ENCODE results near the gene ATP1A2. TPM values are rescaled to one million over a fixed set of nuclear protein-coding genes. Genes with fewer than 3 reads are reported as not detected.

ATP1A2 gene
- total and polyA plus RNA-seq, 10 of the 15 experiments (the other 5 are each of a cell fraction or from before 2014, with no cell fraction given), result 0.15 TPM; not detected in 9

- intact Hi-C loops (cut with micrococcal nuclease; ENCODE audit: unreplicated experiment), result no loop called here
- DNase-seq (ENCODE audit: low read depth, low spot score) (no peak), ATAC-seq (no peak), FAIRE-seq (no peak)
- Histone ChIP-seq H3K27me3 (replicated peaks in 1 of 2; ENCODE audit: control insufficient read depth in 2 of 2, insufficient read depth in 2 of 2, low read length in 1 of 2) (0 out of 4 replicates have a peak, but pooled peaks cover 1 to 2% of the 10 kb centered on the region in 2 experiments), H3K4me2 (ENCODE audit: control insufficient read depth, insufficient read depth) (no peak overlapping the region), H3K27ac (ENCODE audit: control insufficient read depth, insufficient read depth) (no peak overlapping the region), H3K9me3 (replicated peaks; ENCODE audit: control insufficient read depth, insufficient read depth, low read length) (no peaks in the 10 kb centered on the region), H3K79me2 (ENCODE audit: control insufficient read depth, insufficient read depth, low read length) (no peaks in the 10 kb centered on the region), H3K36me3 (ENCODE audit: control insufficient read depth in 2 of 2, insufficient read depth in 2 of 2, low read length in 1 of 2) (no peaks in the 10 kb centered on the region), H2AFZ (ENCODE audit: control insufficient read depth, low read depth, low read length) (no peak overlapping the region), H4K20me1 (ENCODE audit: control insufficient read depth, insufficient read depth) (no peaks in the 10 kb centered on the region), H3K4me3 (no peak overlapping the region), H3K9ac (ENCODE audit: control insufficient read depth, insufficient read depth, low read length) (no peak overlapping the region), H3K4me1 (ENCODE audit: control insufficient read depth, insufficient read depth, low read length) (no peaks in the 10 kb centered on the region)
- no TSS peak for BruUV-seq (replicated peaks)
- WGBS (ENCODE audit: insufficient coverage, insufficient replicate concordance, low lambda C conversion rate, missing lambda C conversion rate), result 71% methylated on average over 9 of the region's 9 CpGs
- POLR2A ChIA-PET, result no interaction called here
- SMC1A ChIA-PET (ENCODE audit: uncharacterized antibody, unreplicated experiment), result interaction anchor here (0.6 kb wide), 1 partner anchor 26 kb away, joined by 3 read pairs; no protein-coding TSS in a partner anchor
- in situ Hi-C loops (cut with MboI), result no loop called here
- CTCF ChIA-PET, result interaction anchor here (0.6 to 1.3 kb wide), 3 partner anchors 49 to 651 kb away, joined by 3 to 4 read pairs (median 3); no protein-coding TSS in a partner anchor
- TF ChIP-seq EED (IDR thresholded peaks at IDR 0.05; ENCODE audit: low read depth) (no peak), RB1 (IDR thresholded peaks at IDR 0.05; ENCODE audit: borderline replicate concordance) (no peak), PBX3 (IDR thresholded peaks at IDR 0.05; ENCODE audit: insufficient replicate concordance, low read depth, low read length) (no peak)
- RAD21 ChIA-PET (ENCODE audit: unreplicated experiment), result no interaction called here
These were observed 11.8 kb downstream of the ATP1A2 start for GRCh38 chr1:160127381-160127780.

GRCh38 chr1:160127865-160128523 lies 12.4 kb downstream of the ATP1A2 start:
- in situ Hi-C loops (cut with MboI), result no loop called here
- no peak overlapping the region for H3K4me3 ChIP-seq
- intact Hi-C loops (cut with micrococcal nuclease; ENCODE audit: unreplicated experiment), result no loop called here
- H2AFZ ChIP-seq (ENCODE audit: control insufficient read depth, low read depth, low read length), result no peak overlapping the region
- ChIA-PET RAD21 (ENCODE audit: unreplicated experiment) (no interaction called here), SMC1A (ENCODE audit: uncharacterized antibody, unreplicated experiment) (no interaction called here), POLR2A (no interaction called here), CTCF (interaction anchor here (0.6 to 1.4 kb wide), 4 partner anchors 50 to 650 kb away, joined by 3 to 4 read pairs (median 4); no protein-coding TSS in a partner anchor)
- no peaks in the 10 kb centered on the region for H3K79me2 ChIP-seq (ENCODE audit: control insufficient read depth, insufficient read depth, low read length)
- DNase-seq (ENCODE audit: low read depth, low spot score), result no peak
- H3K9ac ChIP-seq (ENCODE audit: control insufficient read depth, insufficient read depth, low read length), result no peak overlapping the region
- WGBS (ENCODE audit: insufficient coverage, insufficient replicate concordance, low lambda C conversion rate, missing lambda C conversion rate), result 23% methylated on average over 7 of the region's 7 CpGs
- 0 out of 4 replicates have a peak, but pooled peaks cover 1 to 2% of the 10 kb centered on the region in 2 experiments for H3K27me3 ChIP-seq (replicated peaks in 1 of 2; ENCODE audit: control insufficient read depth in 2 of 2, insufficient read depth in 2 of 2, low read length in 1 of 2)
- no peak for FAIRE-seq
- no peak overlapping the region for H3K27ac ChIP-seq (ENCODE audit: control insufficient read depth, insufficient read depth)
- no peak; the same call in 2 of the 3 replicates for ATAC-seq
- H3K9me3 ChIP-seq (replicated peaks; ENCODE audit: control insufficient read depth, insufficient read depth, low read length), result no peaks in the 10 kb centered on the region
- no peak overlapping the region for H3K4me2 ChIP-seq (ENCODE audit: control insufficient read depth, insufficient read depth)
- H4K20me1 ChIP-seq (ENCODE audit: control insufficient read depth, insufficient read depth), result no peaks in the 10 kb centered on the region
- BruUV-seq (replicated peaks), result no TSS peak
- H3K36me3 ChIP-seq (ENCODE audit: control insufficient read depth in 2 of 2, insufficient read depth in 2 of 2, low read length in 1 of 2), result no peaks in the 10 kb centered on the region
- no peaks in the 10 kb centered on the region for H3K4me1 ChIP-seq (ENCODE audit: control insufficient read depth, insufficient read depth, low read length)
- TF ChIP-seq HDAC6 (IDR thresholded peaks at IDR 0.05; ENCODE audit: unreplicated experiment) (no peak), ATF3 (IDR thresholded peaks at IDR 0.05; ENCODE audit: borderline replicate concordance, extremely low read depth, low read depth, low read length) (no peak), CREB1 (IDR thresholded peaks at IDR 0.05; ENCODE audit: low read depth) (no peak), SMARCA5 (IDR thresholded peaks at IDR 0.05) (no peak), PRDM15 (CRISPR knock-in tag; IDR thresholded peaks at IDR 0.05) (no peak), JUNB (IDR thresholded peaks at IDR 0.05) (no peak), MEF2A (IDR thresholded peaks at IDR 0.05; ENCODE audit: insufficient read depth, low read depth, low read length) (no peak), WRNIP1 (IDR thresholded peaks at IDR 0.05; ENCODE audit: borderline replicate concordance, low read depth, low read length) (no peak), ZNF384 (IDR thresholded peaks at IDR 0.05; ENCODE audit: borderline replicate concordance, low read depth, low read length) (no peak)
